Vagina (tissue), 2 donors: ENCODE data around the gene TMEM95.

ENCODE experiments used
- CTCF ChIP-seq, 3 experiments: fragments of 450-650 bp in 2 of 3; fragments of 200-600 bp in 1 of 3; sonication (generic) in 1 of 3; IDR thresholded peaks; one replicate each; pipeline ENCODE4 v1.5.1; 2017 to 2019; ENCODE audit warnings: antibody characterized with exemption in 3 of 3, mild to moderate bottlenecking in 2 of 3, moderate library complexity in 2 of 3
- POLR2A ChIP-seq, 2 donors: fragments of 450-650 bp; IDR thresholded peaks; one replicate each; pipeline ENCODE4 v1.6.1; 2017; ENCODE audit warnings: antibody characterized with exemption in 2 of 2, mild to moderate bottlenecking in 2 of 2, moderate library complexity in 2 of 2
- POLR2AphosphoS5 ChIP-seq, 2 donors: sonication (generic); formaldehyde crosslinking; IDR thresholded peaks; one replicate each; pipeline ENCODE4 v1.9.0; 2017; ENCODE audit warnings: antibody characterized with exemption in 2 of 2, mild to moderate bottlenecking in 2 of 2, low read depth in 1 of 2; ENCODE audit not compliant: insufficient read depth in 1 of 2

GRCh38 chr17:7326186-7326585, 28.8 kb upstream of the TMEM95 start:
- no peak for TF ChIP-seq POLR2AphosphoS5 (IDR thresholded peaks at IDR 0.05; ENCODE audit: insufficient read depth in 1 of 2, low read depth in 1 of 2)
- TF ChIP-seq CTCF (IDR thresholded peaks at IDR 0.05) = no peak
- no peak for TF ChIP-seq POLR2A (IDR thresholded peaks at IDR 0.05)
